H9 (cell line): ENCODE data around the gene HOXA7. TPM values are rescaled to one million over a fixed set of nuclear protein-coding genes. Genes with fewer than 3 reads are reported as not detected.

Experiments
- DNase-seq: peaks from one replicate; pipeline ENCODE4 v3.0.0-alpha.2; 2017
- H2AFZ ChIP-seq: one replicate; pipeline ENCODE4 v1.6.1; 2013; ENCODE audit warnings: mild to moderate bottlenecking, low read length, control low read depth, moderate library complexity
- H2AK5ac ChIP-seq: 2 replicates; pipeline ENCODE4 v1.6.1; 2013; ENCODE audit warnings: low read length, control low read depth, mixed read lengths; ENCODE audit not compliant: insufficient read length
- H2BK120ac ChIP-seq: one replicate; pipeline ENCODE4 v1.6.1; 2013; ENCODE audit warnings: low read depth, mild to moderate bottlenecking, low read length, control low read depth, inconsistent platforms; ENCODE audit not compliant: poor library complexity, severe bottlenecking
- H2BK12ac ChIP-seq: 2 replicates; pipeline ENCODE4 v1.6.1; 2013; ENCODE audit warnings: low read length, control low read depth, mixed read lengths, low read depth; ENCODE audit not compliant: insufficient read length
- H2BK15ac ChIP-seq: 2 replicates; pipeline ENCODE4 v1.6.1; 2013; ENCODE audit warnings: low read depth, low read length, control low read depth
- H2BK20ac ChIP-seq: one replicate; pipeline ENCODE4 v1.6.1; 2013; ENCODE audit warnings: low read depth, mild to moderate bottlenecking, low read length, control low read depth, inconsistent platforms; ENCODE audit not compliant: poor library complexity, severe bottlenecking
- H2BK5ac ChIP-seq: 2 replicates; pipeline ENCODE4 v1.6.1; 2013; ENCODE audit warnings: low read length, control low read depth, mixed read lengths; ENCODE audit not compliant: insufficient read length
- H3K14ac ChIP-seq: 2 replicates; pipeline ENCODE4 v1.6.1; 2013; ENCODE audit warnings: low read length, control low read depth; ENCODE audit not compliant: insufficient read depth
- H3K18ac ChIP-seq: 2 replicates; pipeline ENCODE4 v1.6.1; 2013; ENCODE audit warnings: low read depth, mild to moderate bottlenecking, mixed read lengths, low read length, control low read depth; ENCODE audit not compliant: insufficient read length
- H3K23ac ChIP-seq: 2 replicates; pipeline ENCODE4 v1.6.1; 2013; ENCODE audit warnings: low read length, control low read depth, mixed read lengths, low read depth; ENCODE audit not compliant: insufficient read length
- H3K23me2 ChIP-seq: 2 replicates; pipeline ENCODE4 v1.6.1; 2013; ENCODE audit warnings: low read depth, mild to moderate bottlenecking, mixed read lengths, low read length, control low read depth; ENCODE audit not compliant: insufficient read length, poor library complexity, severe bottlenecking
- H3K27ac ChIP-seq: 2 replicates; pipeline ENCODE4 v1.5.1; 2013; ENCODE audit warnings: low read length, control low read depth, mixed read lengths, low read depth; ENCODE audit not compliant: insufficient read length
- H3K27me3 ChIP-seq: 2 replicates; pipeline ENCODE4 v1.6.1; 2013; ENCODE audit warnings: low read length, control low read depth, inconsistent platforms; ENCODE audit not compliant: insufficient read depth
- H3K4ac ChIP-seq: 2 replicates; pipeline ENCODE4 v1.6.1; 2013; ENCODE audit warnings: low read depth, mild to moderate bottlenecking, control low read depth, inconsistent platforms, low read length, moderate library complexity
- H3K4me1 ChIP-seq: 2 replicates; pipeline ENCODE4 v1.6.1; 2013; ENCODE audit warnings: low read length, control low read depth, inconsistent platforms; ENCODE audit not compliant: insufficient read depth
- H3K4me2 ChIP-seq: 2 replicates; pipeline ENCODE4 v1.6.1; 2013; ENCODE audit warnings: low read length, control low read depth, mixed read lengths; ENCODE audit not compliant: insufficient read length, insufficient read depth
- H3K56ac ChIP-seq: 2 replicates; pipeline ENCODE4 v1.6.1; 2013; ENCODE audit warnings: low read depth, mild to moderate bottlenecking, mixed read lengths, low read length, control low read depth; ENCODE audit not compliant: insufficient read length
- H3K79me1 ChIP-seq: 2 replicates; pipeline ENCODE4 v1.6.1; 2013; ENCODE audit warnings: low read depth, mild to moderate bottlenecking, moderate library complexity, low read length, control low read depth, inconsistent platforms; ENCODE audit not compliant: insufficient read depth, poor library complexity, severe bottlenecking
- H3K79me2 ChIP-seq: 2 replicates; pipeline ENCODE4 v1.6.1; 2013; ENCODE audit warnings: low read length, control low read depth, inconsistent platforms; ENCODE audit not compliant: insufficient read depth
- H3K9ac ChIP-seq: 2 replicates; pipeline ENCODE4 v1.6.1; 2013; ENCODE audit warnings: low read length, control low read depth, mixed read lengths; ENCODE audit not compliant: insufficient read length; ENCODE audit errors: extremely low read depth
- H3K9me3 ChIP-seq: one replicate; pipeline ENCODE4 v1.6.1; 2013; ENCODE audit warnings: low read depth, low read length, inconsistent platforms; ENCODE audit not compliant: control insufficient read depth
- H3T11ph ChIP-seq: one replicate; pipeline ENCODE4 v1.6.1; 2013; ENCODE audit warnings: mild to moderate bottlenecking, low read length, control low read depth, inconsistent platforms
- H4K20me1 ChIP-seq: one replicate; pipeline ENCODE4 v1.6.1; 2013; ENCODE audit not compliant: control insufficient read depth, insufficient read length, insufficient read depth
- H4K5ac ChIP-seq: 2 replicates; pipeline ENCODE4 v1.6.1; 2013; ENCODE audit warnings: low read depth, mild to moderate bottlenecking, mixed read lengths, low read length, control low read depth; ENCODE audit not compliant: insufficient read length
- H4K8ac ChIP-seq: replicated peaks from 2 replicates; pipeline ENCODE4 v1.6.1; 2013; ENCODE audit warnings: low read length, control low read depth, mixed read lengths, low read depth; ENCODE audit not compliant: insufficient read length
- H4K91ac ChIP-seq: 2 replicates; pipeline ENCODE4 v1.6.1; 2013; ENCODE audit warnings: low read depth, mild to moderate bottlenecking, moderate library complexity, mixed read lengths, low read length, control low read depth; ENCODE audit not compliant: insufficient read length
- H3K27ac Mint-ChIP-seq, 3 experiments: 2 replicates in 2 of 3; 3 replicates in 1 of 3; pipeline ENCODE4 v1.8.0; 2020 to 2021; ENCODE audit warnings: mixed read lengths in 3 of 3, mild to moderate bottlenecking in 1 of 3, moderate library complexity in 1 of 3
- H3K27me3 Mint-ChIP-seq: 2 replicates; pipeline ENCODE4 v1.8.0; 2021; ENCODE audit warnings: low read depth, mild to moderate bottlenecking, moderate library complexity, mixed read lengths
- H3K36me3 Mint-ChIP-seq, 3 experiments: 2 replicates in 2 of 3; 3 replicates in 1 of 3; pipeline ENCODE4 v1.8.0; 2020 to 2021; ENCODE audit warnings: low read depth in 3 of 3, mixed read lengths in 3 of 3; ENCODE audit not compliant: insufficient read depth in 1 of 3
- H3K4me1 Mint-ChIP-seq, 2 experiments: 2 replicates each; pipeline ENCODE4 v1.8.0; 2020; ENCODE audit warnings: mixed read lengths in 2 of 2
- H3K4me3 Mint-ChIP-seq, 2 experiments: 2 replicates in 1 of 2; 3 replicates in 1 of 2; pipeline ENCODE4 v1.8.0; 2020 to 2021; ENCODE audit warnings: mild to moderate bottlenecking in 2 of 2, mixed read lengths in 2 of 2, moderate library complexity in 1 of 2
- H3K9me3 Mint-ChIP-seq, 2 experiments: 2 replicates in 1 of 2; 3 replicates in 1 of 2; pipeline ENCODE4 v1.8.0; 2020; ENCODE audit warnings: mild to moderate bottlenecking in 2 of 2, mixed read lengths in 2 of 2, moderate library complexity in 1 of 2
- CTCF ChIP-seq: fragments of 200-600 bp; sonication (generic); conservative IDR thresholded peaks from 3 replicates; pipeline ENCODE4 v1.8.0; 2021; ENCODE audit warnings: antibody characterized with exemption, mild to moderate bottlenecking
- WGBS: extraction: QIAGEN DNeasy Blood & Tissue Kit; methylation state at CpG from one replicate; pipeline ENCODE4 v1.1.7; 2013; ENCODE audit warnings: missing lambda C conversion rate, low lambda C conversion rate, mixed read lengths; ENCODE audit not compliant: insufficient read length; ENCODE audit errors: extremely low coverage; 5-methylcytosine and 5-hydroxymethylcytosine counted together
- total RNA-seq: library from RNA; stranded (reverse); gene quantifications from 2 replicates; pipeline ENCODE4 v1.2.1, GENCODE V29; 2021

HOXA7 gene
- total RNA-seq, 1 experiment from 2014 or later, result not detected

GRCh38 chr7:27143950-27144780, 12.3 kb downstream of the HOXA7 start:
- no peaks in the 10 kb centered on the region for H3K79me1 ChIP-seq
- H2AFZ ChIP-seq, result no peak overlapping the region
- no peak overlapping the region for H2AK5ac ChIP-seq
- no peak overlapping the region for H3K27ac Mint-ChIP-seq
- no peak overlapping the region for H3K9ac ChIP-seq
- no peak overlapping the region for H3K23ac ChIP-seq
- peaks cover 14% of the 10 kb centered on the region for H3K23me2 ChIP-seq
- WGBS, result no CpG with 5 or more reads among the region's 40 CpGs
- H3K9me3 ChIP-seq, result no peaks in the 10 kb centered on the region
- H4K8ac ChIP-seq, result no peak overlapping the region
- H3K4me3 Mint-ChIP-seq, result no peak overlapping the region; a peak in 1 of 5 replicates
- no peak overlapping the region for H2BK12ac ChIP-seq
- no peak overlapping the region for H2BK5ac ChIP-seq
- TF ChIP-seq CTCF, result no peak
- no peak overlapping the region for H3K4ac ChIP-seq
- no peaks in the 10 kb centered on the region for H3K4me1 ChIP-seq
- peak overlapping the region; percentile 65 for H3K4me2 ChIP-seq
- no peak overlapping the region for H3T11ph ChIP-seq
- peaks cover 5 to 25% of the 10 kb centered on the region in 2 experiments for H3K4me1 Mint-ChIP-seq
- no peak overlapping the region for H4K5ac ChIP-seq
- no peaks in the 10 kb centered on the region for H4K20me1 ChIP-seq
- H2BK15ac ChIP-seq, result no peak overlapping the region
- H2BK20ac ChIP-seq, result no peak overlapping the region
- DNase-seq, result no peak
- no peak overlapping the region for H3K18ac ChIP-seq
- H3K56ac ChIP-seq, result no peak overlapping the region
- peaks cover 16 to 28% of the 10 kb centered on the region in 2 experiments for H3K9me3 Mint-ChIP-seq
- H4K91ac ChIP-seq, result no peak overlapping the region
- H3K27me3 ChIP-seq, result peaks cover 97% of the 10 kb centered on the region
- H3K14ac ChIP-seq, result no peak overlapping the region
- peaks cover 100% of the 10 kb centered on the region for H3K27me3 Mint-ChIP-seq
- no peaks in the 10 kb centered on the region for H3K79me2 ChIP-seq
- H3K27ac ChIP-seq, result no peak overlapping the region
- no peak overlapping the region for H2BK120ac ChIP-seq
- no peaks in the 10 kb centered on the region; a peak in 3 of 7 replicates for H3K36me3 Mint-ChIP-seq
